Ishikawa (cell line): Measurements from ENCODE around the gene TPX2.

ENCODE experiments used
- CEBPB ChIP-seq: IDR thresholded peaks from 2 replicates; pipeline ENCODE4 v1.6.1; 2012
- CREB1 ChIP-seq: IDR thresholded peaks from 2 replicates; pipeline ENCODE4 v1.6.1; 2012; ENCODE audit warnings: low read depth
- EP300 ChIP-seq: IDR thresholded peaks from 2 replicates; pipeline ENCODE4 v1.6.1; 2012; ENCODE audit warnings: borderline replicate concordance
- FOXM1 ChIP-seq: IDR thresholded peaks from 2 replicates; pipeline ENCODE4 v1.6.1; 2012; ENCODE audit warnings: low read depth, borderline replicate concordance
- YY1 ChIP-seq: IDR thresholded peaks from 2 replicates; pipeline ENCODE4 v1.6.1; 2012; ENCODE audit warnings: low read depth
- ZBTB7A ChIP-seq: IDR thresholded peaks from 2 replicates; pipeline ENCODE4 v1.6.1; 2012; ENCODE audit warnings: low read depth

- TF ChIP-seq FOXM1 (no peak), EP300 (no peak), CEBPB (no peak), ZBTB7A (no peak), YY1 (no peak), CREB1 (no peak)
Measured at GRCh38 chr20:31830406-31830981, 91.4 kb downstream of the TPX2 start.
